MM.1S (cell line): ENCODE data around the gene LZTS2.

ENCODE experiments used
- CTCF ChIP-seq: fragments of 300-600 bp; sonication (generic); IDR thresholded peaks from 2 replicates; pipeline ENCODE4 v1.5.1; 2016; ENCODE audit warnings: antibody characterized with exemption, low read length, mixed read lengths
- EZH2 ChIP-seq: fragments of 300-600 bp; sonication (generic); optimal IDR thresholded peaks from 2 replicates; pipeline ENCODE3; 2017; ENCODE audit warnings: low read depth, mild to moderate bottlenecking, antibody characterized with exemption, low read length, mixed read lengths

- no peak for TF ChIP-seq CTCF
- TF ChIP-seq EZH2, result no peak
Measured at GRCh38 chr10:101001659-101002035, 2.0 kb downstream of the LZTS2 start.
